Inflammatory macrophage treated with lipopolysaccharide for 4 hours (primary cell): ENCODE data around the gene SH3TC1.

Experiments
- DNase-seq: peaks from one replicate; pipeline ENCODE4 v3.0.0-alpha.2; 2020

The SH3TC1 gene

DNA sequence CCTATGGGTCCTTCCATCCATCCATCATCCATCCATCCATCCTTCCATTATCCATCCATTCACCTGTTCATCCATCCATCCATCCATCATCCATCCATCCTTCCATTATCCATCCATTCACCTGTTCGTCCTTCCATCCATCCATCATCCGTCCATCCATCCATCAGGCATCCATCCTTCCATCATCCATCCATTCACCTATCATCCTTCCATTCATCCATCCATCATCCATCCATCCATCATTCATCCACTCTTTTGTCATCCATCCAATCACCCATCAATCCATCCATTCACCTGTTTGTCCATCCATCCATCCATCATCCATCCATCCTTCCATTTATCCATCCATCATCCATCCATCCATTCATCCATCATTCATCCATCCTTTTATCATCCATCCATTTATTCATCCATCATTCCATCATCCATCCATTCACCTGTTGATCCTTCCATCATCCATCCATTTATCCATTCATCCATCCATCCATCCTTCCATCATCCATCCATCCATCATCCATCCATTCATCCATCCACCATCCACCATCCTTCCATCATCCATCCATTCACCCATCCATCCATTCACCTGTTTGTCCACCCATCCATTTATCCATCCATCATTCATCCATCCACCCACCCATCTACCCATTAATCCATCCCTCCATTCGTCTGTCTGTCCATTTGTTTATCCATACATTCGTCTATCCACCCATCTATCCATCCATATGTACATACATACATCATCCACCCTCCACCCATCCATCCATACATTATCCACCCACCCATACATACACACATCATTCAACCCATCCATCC is 34.8 kb downstream of the SH3TC1 start:
- no peak for DNase-seq

DNA sequence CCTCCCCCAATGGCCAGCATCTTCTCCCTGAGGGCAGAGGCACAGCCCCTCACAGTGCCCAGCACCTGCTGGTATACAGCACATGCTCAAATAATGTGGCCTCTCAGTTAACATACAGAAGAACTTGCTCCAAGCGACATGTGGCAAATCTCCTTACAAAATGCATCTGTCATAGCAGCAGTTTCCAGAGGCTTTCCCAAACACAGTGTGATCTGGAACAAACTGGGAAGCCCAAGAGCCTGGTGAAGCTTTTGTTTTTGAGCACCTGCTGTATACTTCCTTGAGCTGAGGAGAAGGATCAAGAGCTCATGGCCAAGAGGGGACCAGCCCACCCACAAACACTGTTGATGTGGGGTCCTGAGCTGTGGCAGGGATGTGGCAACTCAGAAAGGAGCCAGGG is 35.6 kb downstream of the SH3TC1 start:
- no peak for DNase-seq

DNA sequence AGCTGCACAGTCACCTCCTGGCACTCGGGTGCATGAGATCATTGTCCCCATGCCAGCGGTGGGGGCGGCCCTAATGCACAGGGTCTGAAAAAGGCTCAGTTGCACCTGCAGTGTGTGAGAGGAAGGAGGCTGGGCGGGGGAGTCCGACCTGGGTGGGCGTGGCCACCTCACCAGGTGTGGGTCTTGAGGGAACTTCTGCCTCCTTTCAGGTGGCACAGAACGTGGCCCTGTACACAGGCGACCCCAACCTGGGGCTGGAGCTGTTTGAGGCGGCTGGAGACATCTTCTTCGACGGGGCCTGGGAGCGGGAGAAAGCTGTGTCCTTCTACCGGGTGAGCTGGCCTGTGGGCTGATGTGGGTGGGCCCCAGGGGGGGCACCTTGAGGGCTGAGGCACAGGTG is 36.1 kb downstream of the SH3TC1 start:
- no peak for DNase-seq

DNA sequence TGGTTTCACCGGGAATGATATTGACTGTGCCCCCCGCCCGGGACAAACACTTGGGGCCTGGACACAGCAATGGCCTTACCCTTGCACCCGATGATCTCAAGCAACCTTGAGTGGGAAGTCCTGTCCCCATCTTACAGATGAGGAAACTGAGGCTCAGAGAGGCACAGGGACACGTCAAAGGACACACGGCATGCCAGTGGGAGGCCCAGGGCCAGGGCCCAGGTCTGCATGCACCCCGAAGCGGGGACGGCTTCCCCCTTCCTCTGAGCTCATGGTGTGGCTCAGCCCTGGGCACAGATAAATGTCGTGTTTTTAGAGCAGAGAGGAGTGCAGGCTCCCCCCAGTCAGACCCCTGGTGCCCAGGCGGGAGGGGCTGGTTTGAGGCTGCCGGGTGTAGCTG is 36.6 kb downstream of the SH3TC1 start:
- no peak for DNase-seq

DNA sequence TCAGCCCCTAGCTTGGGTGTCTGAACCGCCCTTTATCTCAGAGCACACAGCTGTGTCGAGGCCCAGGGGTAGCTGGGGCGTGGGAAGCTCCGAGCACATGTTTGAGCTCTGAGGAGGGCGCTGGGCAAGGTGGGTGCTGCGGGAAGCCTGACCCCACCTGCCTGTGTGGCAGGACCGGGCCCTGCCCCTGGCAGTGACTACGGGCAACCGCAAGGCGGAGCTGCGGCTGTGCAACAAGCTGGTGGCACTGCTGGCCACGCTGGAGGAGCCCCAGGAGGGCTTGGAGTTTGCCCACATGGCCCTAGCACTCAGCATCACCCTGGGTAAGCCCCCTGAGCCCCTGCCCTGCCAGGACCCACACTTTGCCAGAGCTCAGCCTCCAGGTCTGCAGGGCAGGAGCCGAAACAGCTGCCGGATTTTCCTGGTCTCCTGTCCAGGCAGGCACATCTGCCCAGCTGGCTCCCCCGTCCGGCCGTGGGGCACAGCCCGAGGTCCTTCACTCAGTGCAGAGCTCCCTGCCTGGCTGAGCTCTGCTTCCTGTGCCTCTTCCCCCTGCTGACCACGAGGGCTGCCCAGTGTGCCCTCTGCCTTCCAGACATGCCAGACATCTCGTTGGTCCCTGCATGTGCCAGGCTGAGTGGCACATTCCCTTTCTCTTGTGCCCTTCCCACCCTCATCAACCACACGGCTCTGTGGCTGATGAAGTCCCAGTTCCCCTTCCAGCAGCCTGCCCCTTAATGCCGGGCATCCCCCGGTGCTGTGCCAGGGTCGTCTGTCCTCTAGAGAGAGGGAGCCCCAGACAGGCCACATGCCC is 37.2 kb downstream of the SH3TC1 start:
- no peak for DNase-seq

- DNase-seq = no peak
Observed at GRCh38 chr4:8236920-8237195, 37.8 kb downstream of the SH3TC1 start.

- no peak for DNase-seq
Observed at GRCh38 chr4:8237256-8237989, 38.3 kb downstream of the SH3TC1 start.

DNA sequence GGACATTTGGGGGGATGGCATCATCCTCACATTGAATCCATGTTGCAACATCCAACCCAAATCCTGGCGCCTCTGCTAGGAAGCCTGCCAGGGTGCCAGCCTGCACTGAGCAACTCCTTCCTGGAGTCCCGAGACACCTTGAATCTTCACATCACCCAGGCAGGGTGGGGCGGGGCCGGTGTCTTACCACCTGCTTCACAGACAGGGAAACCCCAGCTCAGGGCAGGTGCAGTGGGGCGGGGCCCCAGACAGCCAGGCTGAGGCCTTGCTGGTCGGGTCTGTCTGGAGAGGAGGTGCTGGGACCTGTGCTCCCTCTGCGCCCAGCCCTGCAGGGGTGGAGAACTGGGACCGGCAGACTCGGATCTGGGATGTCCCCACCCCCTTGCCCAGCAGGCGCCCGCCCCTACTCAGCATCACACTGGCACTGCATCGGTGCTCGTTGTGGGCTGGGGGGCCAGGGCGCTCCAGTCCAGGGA is 39.0 kb downstream of the SH3TC1 start:
- no peak for DNase-seq

DNA sequence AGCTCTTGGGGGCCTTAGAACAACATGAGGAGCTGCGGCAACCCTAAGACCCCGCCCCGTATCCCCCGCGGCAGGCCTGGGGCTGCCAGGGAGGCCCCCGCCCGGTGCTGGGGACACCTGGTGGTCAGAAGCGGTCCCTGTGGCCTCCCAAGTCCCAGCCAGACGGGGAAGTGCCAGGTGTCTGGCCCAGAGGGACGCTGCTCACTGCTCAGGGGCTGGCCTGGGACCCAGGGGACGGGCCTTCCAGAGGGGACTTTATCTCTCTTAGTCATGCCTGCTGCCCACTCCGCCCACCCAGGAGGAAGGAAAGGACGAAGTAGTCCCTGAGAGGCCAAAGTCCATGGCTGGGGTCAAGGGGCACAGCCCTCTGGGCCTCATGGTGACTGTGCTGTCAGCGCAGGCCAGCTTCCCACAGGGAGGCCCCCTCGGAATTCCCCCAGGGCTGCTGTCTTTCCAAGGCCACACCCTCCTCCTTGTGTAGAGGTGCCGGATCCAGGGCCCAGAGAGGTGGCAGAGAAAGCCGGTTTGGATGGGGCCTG is 39.5 kb downstream of the SH3TC1 start:
- peak; percentile 61 for DNase-seq

- no peak for DNase-seq
Observed at GRCh38 chr4:8239226-8239625, 40.1 kb downstream of the SH3TC1 start.

DNA sequence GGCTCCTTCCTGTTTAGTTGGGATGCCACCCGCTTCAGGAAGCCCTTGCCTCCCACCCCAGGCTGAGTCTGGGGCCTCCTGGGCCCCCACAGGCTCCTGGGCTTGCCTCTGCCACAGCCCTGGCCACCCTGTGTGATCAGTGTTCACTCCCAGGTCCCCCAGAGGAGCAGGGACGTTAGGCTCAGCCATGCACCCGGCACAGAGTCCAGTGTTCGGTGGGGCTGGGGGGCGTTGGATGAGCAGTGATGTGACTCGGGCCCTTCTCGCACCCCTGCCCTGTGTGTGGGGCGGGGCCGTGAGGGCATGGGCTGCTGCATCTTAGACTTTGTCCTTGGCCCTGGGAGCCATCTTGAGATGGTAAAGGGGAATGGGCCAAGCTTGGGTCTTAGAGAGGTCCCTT is 40.6 kb downstream of the SH3TC1 start:
- DNase-seq = no peak

DNA sequence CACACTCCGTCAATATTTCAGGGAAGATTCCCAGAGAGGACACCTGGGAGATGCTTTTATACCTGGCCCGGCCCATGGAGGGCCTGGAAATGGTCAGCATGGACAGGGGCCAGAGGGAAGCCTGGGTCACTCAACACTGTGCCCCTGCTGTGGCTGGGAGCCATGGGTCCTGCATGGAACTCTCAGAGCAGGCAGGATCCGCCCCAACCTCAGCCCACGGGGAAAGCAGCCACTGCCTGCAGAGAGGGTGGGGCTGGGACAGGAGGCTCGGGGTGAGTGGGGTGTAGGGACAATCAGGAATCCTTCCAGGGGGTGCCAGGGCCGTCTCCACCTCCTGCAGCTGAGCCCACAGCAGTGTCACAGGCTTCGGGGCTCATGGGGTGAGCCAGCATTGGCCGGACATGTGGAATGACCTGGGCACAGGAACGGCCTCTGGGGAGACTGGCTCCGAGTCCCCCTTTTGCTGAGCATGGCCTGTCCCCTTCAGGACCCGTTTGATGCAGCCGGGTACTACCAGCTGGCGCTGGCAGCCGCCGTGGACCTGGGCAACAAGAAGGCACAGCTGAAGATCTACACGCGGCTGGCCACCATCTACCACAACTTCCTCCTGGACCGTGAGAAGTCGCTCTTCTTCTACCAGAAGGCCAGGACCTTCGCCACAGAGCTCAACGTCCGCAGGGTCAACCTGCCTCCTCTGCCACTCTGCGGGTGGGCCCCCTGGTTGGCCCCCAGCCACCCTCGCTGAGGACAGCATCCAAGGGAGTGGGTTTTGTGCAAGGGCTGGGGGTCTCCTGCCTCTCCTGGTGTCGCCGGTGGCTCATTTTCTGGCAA is 41.3 kb downstream of the SH3TC1 start:
- DNase-seq = no peak

- DNase-seq = no peak
Observed at GRCh38 chr4:8241211-8241779, 42.2 kb downstream of the SH3TC1 start.

DNA sequence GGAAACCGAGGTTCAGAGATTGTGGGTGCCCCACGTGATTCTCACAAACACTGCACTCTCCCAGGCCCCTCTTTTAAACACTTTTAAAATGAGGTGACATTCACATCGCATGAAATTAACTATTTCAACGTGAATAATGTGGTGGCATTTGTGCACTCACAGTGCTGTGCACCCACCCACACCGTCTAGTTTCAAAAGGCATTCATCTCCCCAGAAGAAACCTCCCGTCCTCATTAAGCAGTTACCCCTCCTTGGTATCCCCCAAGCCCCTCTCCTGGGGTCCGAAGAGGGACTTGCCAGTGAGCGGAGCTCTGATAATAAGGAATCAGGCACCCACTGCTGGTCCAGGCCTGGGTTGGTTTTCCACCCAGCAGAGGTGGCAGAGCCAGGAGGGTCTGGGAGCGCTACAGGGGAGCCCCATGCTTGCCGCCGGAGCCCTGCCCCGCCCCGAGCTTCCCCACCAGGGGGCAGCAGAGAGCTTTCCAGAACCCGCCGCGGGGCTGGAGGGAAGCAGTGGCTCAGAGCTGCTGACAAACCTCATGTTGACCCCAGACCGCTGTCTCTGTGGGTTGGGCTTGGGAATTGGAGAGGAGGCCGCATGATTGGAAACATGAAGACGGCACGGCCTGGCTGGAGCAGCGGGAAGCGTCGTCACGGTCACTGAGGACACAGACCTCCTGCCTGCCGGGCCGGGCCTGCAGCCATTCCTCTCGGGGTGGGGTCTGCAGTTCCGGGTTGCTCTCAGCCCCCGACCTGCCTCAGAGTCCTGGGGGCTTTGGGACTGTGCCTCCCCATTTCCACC is 43.0 kb downstream of the SH3TC1 start:
- DNase-seq = peak; percentile 69

DNA sequence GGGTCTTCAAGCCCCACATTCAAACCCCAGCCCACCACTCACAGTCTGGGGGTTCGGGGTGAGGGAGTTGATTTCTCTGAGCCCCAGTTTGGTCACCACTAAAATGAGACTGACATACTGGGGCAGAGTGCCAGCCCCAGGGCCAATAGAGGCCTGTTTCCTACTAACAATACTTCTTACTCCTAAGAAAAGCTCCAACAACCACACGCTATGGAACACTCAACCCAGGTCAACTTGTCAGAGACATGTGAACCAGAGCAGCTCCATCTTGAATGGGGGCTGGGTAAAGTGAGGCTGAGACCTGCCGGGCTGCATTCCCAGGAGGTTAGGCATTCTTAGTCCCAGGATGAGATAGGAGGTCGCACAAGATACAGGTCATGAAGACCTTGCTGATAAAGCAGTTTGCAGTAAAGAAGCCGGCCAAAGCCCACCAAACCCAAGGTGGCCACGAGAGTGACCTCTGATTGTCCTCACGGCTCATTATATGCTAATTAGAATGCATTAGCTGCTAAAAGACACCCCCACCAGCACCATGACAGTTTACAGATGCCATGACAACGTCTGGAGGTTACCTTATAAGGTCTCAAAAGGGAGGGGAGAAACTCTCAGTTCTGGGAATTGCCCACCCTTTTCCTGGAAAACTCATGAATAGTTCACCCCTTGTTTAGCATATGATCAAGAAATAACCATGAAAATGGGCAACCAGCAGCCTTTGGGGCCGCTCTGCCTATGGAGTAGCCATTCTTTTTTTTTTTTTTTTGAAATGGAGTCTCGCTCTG is 43.9 kb downstream of the SH3TC1 start:
- no peak for DNase-seq

DNA sequence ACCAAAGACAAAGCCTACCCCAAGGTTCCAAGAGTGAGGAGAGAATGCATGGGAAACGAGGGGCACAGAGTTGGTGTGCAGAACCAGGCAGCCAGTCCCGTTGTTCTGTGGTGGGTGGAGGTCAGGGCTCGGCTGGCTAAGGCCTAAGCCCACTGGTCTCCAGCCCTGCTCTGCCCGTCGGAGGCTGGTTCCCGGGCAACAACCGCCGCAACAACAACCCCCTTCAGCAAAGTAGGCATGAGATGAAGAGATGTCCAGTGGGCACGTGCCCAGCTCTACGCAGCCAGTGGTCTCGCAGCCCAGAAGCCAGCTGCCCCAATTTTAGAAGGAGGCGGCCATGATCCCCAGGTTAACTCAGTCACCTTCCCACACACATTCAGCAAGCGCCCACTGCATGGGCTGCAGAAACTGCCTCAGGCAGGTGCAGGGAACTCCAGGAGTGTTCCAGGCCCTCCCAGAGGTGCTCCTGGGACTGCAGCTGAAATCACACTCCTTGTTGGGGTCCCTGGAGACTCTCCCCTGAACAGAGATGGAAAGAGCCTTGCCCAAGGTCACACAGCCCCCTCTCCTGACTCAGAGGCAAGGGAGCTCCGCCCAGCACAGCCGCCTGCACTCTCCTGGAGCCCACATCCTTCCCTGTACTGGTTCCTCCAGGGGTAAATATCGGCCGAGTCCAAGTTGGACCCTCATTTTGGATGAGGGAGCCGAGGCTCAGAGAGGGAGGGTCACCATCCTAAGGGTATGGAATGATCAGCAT is 45.1 kb downstream of the SH3TC1 start:
- DNase-seq = no peak

- no peak for DNase-seq
Observed at GRCh38 chr4:8244931-8245460, 45.9 kb downstream of the SH3TC1 start.

- no peak for DNase-seq
Observed at GRCh38 chr4:8245884-8246833, 47.1 kb downstream of the SH3TC1 start.
